VCaP (cell line): ENCODE measurements around the gene IQUB.
A peak's percentile ranks its signal among the peaks of the same experiment; 100 is the strongest.

ENCODE experiments used
- H3K27ac ChIP-seq: fragments of 450-650 bp; 2 replicates; pipeline ENCODE4 v1.5.1; 2017
- CTCF ChIP-seq: fragments of 450-650 bp; conservative IDR thresholded peaks from 2 replicates; pipeline ENCODE4 v1.5.1; 2017; ENCODE audit warnings: mild to moderate bottlenecking, moderate library complexity

IQUB gene

GRCh38 chr7:123498601-123499000 lies 35.8 kb downstream of the IQUB start:
- no peak for TF ChIP-seq CTCF
- H3K27ac ChIP-seq: no peak overlapping the region

GRCh38 chr7:123498031-123498430 lies 36.4 kb downstream of the IQUB start:
- no peak for TF ChIP-seq CTCF
- no peak overlapping the region for H3K27ac ChIP-seq

GRCh38 chr7:123494193-123494796 lies 40.1 kb downstream of the IQUB start:
- TF ChIP-seq CTCF: peak; percentile 94
- H3K27ac ChIP-seq: no peak overlapping the region

- peak; percentile 43 for TF ChIP-seq CTCF
- H3K27ac ChIP-seq: no peak overlapping the region
These were observed 41.9 kb downstream of the IQUB start for GRCh38 chr7:123492485-123492884.

- no peak overlapping the region for H3K27ac ChIP-seq
- TF ChIP-seq CTCF: no peak
These were observed 48.7 kb downstream of the IQUB start for GRCh38 chr7:123485721-123486120.

- H3K27ac ChIP-seq: no peak overlapping the region
- TF ChIP-seq CTCF: no peak
These were observed 49.2 kb downstream of the IQUB start for GRCh38 chr7:123485187-123485586.

GRCh38 chr7:123484199-123484598 lies 50.2 kb downstream of the IQUB start:
- no peak for TF ChIP-seq CTCF
- H3K27ac ChIP-seq: no peak overlapping the region
